HEK293 (cell line): ENCODE measurements around the gene PITPNB.

ENCODE experiments used
- KLF7 ChIP-seq: fragments of 450-650 bp; formaldehyde crosslinking; IDR thresholded peaks from 2 replicates; pipeline ENCODE4 v1.5.1; 2016; ENCODE audit warnings: missing biosample characterization, missing genetic modification characterization, borderline replicate concordance
- RBAK ChIP-seq: fragments of 450-650 bp; formaldehyde crosslinking; IDR thresholded peaks from 2 replicates; pipeline ENCODE4 v1.5.1; 2016; ENCODE audit warnings: missing biosample characterization, missing genetic modification characterization
- YY1 ChIP-seq: fragments of 450-650 bp; formaldehyde crosslinking; IDR thresholded peaks from 2 replicates; pipeline ENCODE4 v1.5.1; 2018; ENCODE audit warnings: missing biosample characterization, missing genetic modification characterization
- ZBTB10 ChIP-seq: fragments of 450-650 bp; formaldehyde crosslinking; IDR thresholded peaks from 2 replicates; pipeline ENCODE4 v1.5.1; 2016; ENCODE audit warnings: missing biosample characterization, missing genetic modification characterization
- ZBTB11 ChIP-seq: fragments of 450-650 bp; formaldehyde crosslinking; conservative IDR thresholded peaks from 2 replicates; pipeline ENCODE4 v1.5.1; 2016; ENCODE audit warnings: low read depth, missing biosample characterization, missing genetic modification characterization
- ZBTB20 ChIP-seq: fragments of 450-650 bp; formaldehyde crosslinking; IDR thresholded peaks from 2 replicates; pipeline ENCODE4 v1.5.1; 2016; ENCODE audit warnings: missing biosample characterization, missing genetic modification characterization
- ZBTB44 ChIP-seq: fragments of 450-650 bp; IDR thresholded peaks from 2 replicates; pipeline ENCODE4 v1.5.1; 2018; ENCODE audit warnings: missing biosample characterization, mild to moderate bottlenecking, missing genetic modification characterization
- ZNF184 ChIP-seq: fragments of 450-650 bp; IDR thresholded peaks from 2 replicates; pipeline ENCODE4 v1.5.1; 2018; ENCODE audit warnings: missing biosample characterization, mild to moderate bottlenecking, missing genetic modification characterization
- ZNF19 ChIP-seq: fragments of 450-650 bp; formaldehyde crosslinking; IDR thresholded peaks from 2 replicates; pipeline ENCODE4; 2016; ENCODE audit warnings: missing biosample characterization, missing genetic modification characterization, low read depth
- ZNF239 ChIP-seq: fragments of 450-650 bp; formaldehyde crosslinking; IDR thresholded peaks from 2 replicates; pipeline ENCODE4 v1.5.1; 2016; ENCODE audit warnings: missing biosample characterization, missing genetic modification characterization
- ZNF335 ChIP-seq: fragments of 450-650 bp; formaldehyde crosslinking; conservative IDR thresholded peaks from 2 replicates; pipeline ENCODE4 v1.5.1; 2016; ENCODE audit warnings: missing biosample characterization, missing genetic modification characterization
- ZNF341 ChIP-seq: fragments of 450-650 bp; formaldehyde crosslinking; IDR thresholded peaks from 2 replicates; pipeline ENCODE4; 2016; ENCODE audit warnings: low read depth, missing biosample characterization, missing genetic modification characterization
- ZNF488 ChIP-seq: fragments of 450-650 bp; formaldehyde crosslinking; IDR thresholded peaks from 2 replicates; pipeline ENCODE4 v1.5.1; 2016; ENCODE audit warnings: missing biosample characterization, missing genetic modification characterization
- ZNF510 ChIP-seq: fragments of 450-650 bp; formaldehyde crosslinking; IDR thresholded peaks from 2 replicates; pipeline ENCODE4 v1.5.1; 2018; ENCODE audit warnings: mild to moderate bottlenecking, missing genetic modification characterization, missing biosample characterization; ENCODE audit not compliant: insufficient replicate concordance
- ZNF530 ChIP-seq: fragments of 450-650 bp; formaldehyde crosslinking; IDR thresholded peaks from 2 replicates; pipeline ENCODE4 v1.5.1; 2016; ENCODE audit warnings: low read depth, missing biosample characterization, missing genetic modification characterization
- ZNF558 ChIP-seq: fragments of 450-650 bp; formaldehyde crosslinking; IDR thresholded peaks from 2 replicates; pipeline ENCODE4 v1.5.1; 2016; ENCODE audit warnings: missing biosample characterization, missing genetic modification characterization
- ZNF580 ChIP-seq: fragments of 450-650 bp; formaldehyde crosslinking; IDR thresholded peaks from 2 replicates; pipeline ENCODE4 v1.5.1; 2016; ENCODE audit warnings: missing biosample characterization, missing genetic modification characterization
- ZNF670 ChIP-seq: fragments of 450-650 bp; formaldehyde crosslinking; IDR thresholded peaks from 2 replicates; pipeline ENCODE4 v1.5.1; 2016; ENCODE audit warnings: missing biosample characterization, missing genetic modification characterization, low read depth
- ZNF791 ChIP-seq: fragments of 450-650 bp; formaldehyde crosslinking; IDR thresholded peaks from 2 replicates; pipeline ENCODE4 v1.5.1; 2016; ENCODE audit warnings: missing biosample characterization, missing genetic modification characterization

Gene PITPNB

GRCh38 chr22:27919942-27920755, 1.1 kb upstream of the PITPNB start (continued):
- no peak for TF ChIP-seq YY1 (tag by site-specific recombination)
- TF ChIP-seq ZNF184 (tag by site-specific recombination) = no peak
- TF ChIP-seq ZNF670 = no peak
- TF ChIP-seq ZNF530 (tag by site-specific recombination) = no peak
- TF ChIP-seq ZBTB44 (tag by site-specific recombination) = no peak
- no peak for TF ChIP-seq KLF7
- TF ChIP-seq ZBTB11 (tag by site-specific recombination) = no peak
- no peak for TF ChIP-seq ZNF239 (tag by site-specific recombination)
- no peak for TF ChIP-seq ZNF19 (tag by site-specific recombination)
- no peak for TF ChIP-seq ZNF488 (tag by site-specific recombination)
- TF ChIP-seq ZNF558 (tag by site-specific recombination) = no peak
- TF ChIP-seq ZBTB20 (tag by site-specific recombination) = peak; percentile 52; the same call in 1 of the 2 replicates
- TF ChIP-seq RBAK (tag by site-specific recombination) = no peak
- peak; percentile 6; the same call in 1 of the 2 replicates for TF ChIP-seq ZNF341 (tag by site-specific recombination)
- TF ChIP-seq ZBTB10 (tag by site-specific recombination) = no peak
- TF ChIP-seq ZNF510 (tag by site-specific recombination) = no peak
- no peak for TF ChIP-seq ZNF791 (tag by site-specific recombination)
- no peak for TF ChIP-seq ZNF580
- TF ChIP-seq ZNF335 = peak; percentile 77
- TF ChIP-seq, all 188 proteins: peak for 16
